Stimulated activated CD8-positive, alpha-beta memory T cell treated with anti-CD3 and anti-CD28 coated beads, Interleukin-7, amount 100 ng/mL, for 1 hour (primary cell): ENCODE results near the gene HIC2.
"Not testable (repeated sequence)": the region's sequence is repeated elsewhere in the genome, so short reads cannot be mapped to it uniquely, and the experiment has no call there.

Experiments used
- DNase-seq, 2 donors: peaks; one replicate each; pipeline ENCODE4 v3.0.0-alpha.2; 2020; ENCODE audit warnings: low read depth in 2 of 2

Gene HIC2, protein sequence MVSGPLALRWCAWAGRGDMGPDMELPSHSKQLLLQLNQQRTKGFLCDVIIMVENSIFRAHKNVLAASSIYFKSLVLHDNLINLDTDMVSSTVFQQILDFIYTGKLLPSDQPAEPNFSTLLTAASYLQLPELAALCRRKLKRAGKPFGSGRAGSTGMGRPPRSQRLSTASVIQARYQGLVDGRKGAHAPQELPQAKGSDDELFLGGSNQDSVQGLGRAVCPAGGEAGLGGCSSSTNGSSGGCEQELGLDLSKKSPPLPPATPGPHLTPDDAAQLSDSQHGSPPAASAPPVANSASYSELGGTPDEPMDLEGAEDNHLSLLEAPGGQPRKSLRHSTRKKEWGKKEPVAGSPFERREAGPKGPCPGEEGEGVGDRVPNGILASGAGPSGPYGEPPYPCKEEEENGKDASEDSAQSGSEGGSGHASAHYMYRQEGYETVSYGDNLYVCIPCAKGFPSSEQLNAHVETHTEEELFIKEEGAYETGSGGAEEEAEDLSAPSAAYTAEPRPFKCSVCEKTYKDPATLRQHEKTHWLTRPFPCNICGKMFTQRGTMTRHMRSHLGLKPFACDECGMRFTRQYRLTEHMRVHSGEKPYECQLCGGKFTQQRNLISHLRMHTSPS

DNA sequence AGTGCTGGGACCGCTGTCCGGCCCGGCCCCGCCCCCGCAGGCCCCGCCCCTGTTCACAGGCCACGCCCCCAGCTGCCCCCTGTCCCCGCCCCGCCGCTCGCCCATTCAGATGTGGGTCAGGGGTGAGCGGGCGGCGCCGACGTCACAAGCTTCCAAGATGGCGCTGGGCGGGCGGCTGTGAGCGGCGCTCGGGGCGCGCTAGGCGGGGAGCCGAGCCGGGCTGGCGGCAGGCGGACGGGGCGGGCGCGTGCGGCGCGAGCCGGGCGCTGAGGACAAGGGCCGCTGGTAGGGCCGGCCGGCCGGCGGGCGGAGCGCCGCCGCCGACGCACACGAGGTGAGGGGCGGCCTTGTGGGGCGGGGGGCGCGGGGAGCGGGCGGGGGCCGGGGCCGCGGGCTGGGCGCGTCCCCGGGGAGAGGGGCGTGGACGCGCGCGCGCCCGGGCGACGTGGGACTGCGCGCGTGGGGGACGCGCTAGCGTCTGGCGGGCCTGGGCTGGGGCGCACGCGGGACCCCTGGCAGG lies at the start of gene HIC2:
Gene HIC2 (plus strand): TSS at position 145 of the 520 bp plus-strand sequence. CDS start 25,461 bp downstream, outside the sequence.
- DNase-seq = not testable (repeated sequence)

DNA sequence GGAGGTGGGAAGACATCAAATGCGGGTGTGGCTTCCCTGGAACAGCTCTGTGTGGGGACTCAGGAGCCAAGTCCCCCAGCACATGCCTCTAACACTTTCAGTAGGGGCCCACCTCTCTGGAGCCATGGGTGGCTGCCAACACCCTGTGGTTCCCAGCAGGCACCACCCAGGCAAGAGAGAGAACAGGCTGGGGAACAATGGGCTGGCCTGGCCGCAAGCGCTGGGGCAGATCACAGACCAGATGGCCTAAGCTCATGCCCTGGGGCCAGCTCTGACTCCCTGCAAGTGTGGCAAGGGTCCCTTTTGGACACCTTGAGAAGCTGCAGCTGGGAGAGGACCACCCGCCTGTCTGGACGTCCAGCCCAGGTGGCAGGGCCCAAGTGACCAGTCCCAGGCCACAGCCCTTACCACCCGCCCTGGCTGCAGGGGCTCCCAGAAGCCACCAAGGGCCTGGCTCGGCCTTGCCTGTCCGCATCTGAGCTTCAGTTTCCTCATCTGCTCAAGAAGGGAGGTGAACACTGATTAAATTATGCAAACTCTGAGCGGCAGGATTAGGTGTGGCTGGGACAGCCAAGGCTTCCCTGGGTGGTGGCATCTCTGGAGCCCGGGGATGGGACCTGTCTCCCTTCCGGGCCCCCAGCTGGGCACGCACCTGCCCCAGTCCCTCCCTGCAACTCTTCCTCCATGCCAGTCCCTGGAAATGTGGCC lies 48.4 kb upstream of the HIC2 start:
- DNase-seq = not testable (repeated sequence)

DNA sequence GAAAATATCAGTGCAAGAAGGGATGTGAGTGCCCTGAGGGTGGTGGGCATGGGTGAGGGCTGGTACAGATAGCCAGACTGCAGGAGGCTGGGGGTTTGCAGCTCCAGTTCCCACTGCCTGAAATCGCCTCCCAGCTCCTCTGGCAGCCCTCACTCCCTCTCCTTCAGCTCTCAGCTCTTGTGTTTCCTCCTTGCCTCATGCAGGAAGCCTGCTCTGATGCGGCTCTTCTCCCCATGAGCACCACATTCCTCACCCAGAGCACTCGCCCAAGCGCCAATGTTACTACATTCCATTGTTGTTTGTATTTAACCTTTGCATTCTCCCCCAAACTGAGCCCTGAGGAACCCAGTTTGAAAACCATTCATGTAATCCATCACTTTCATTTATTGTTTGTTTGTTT lies 41.3 kb upstream of the HIC2 start:
- DNase-seq = not testable (repeated sequence)

DNA sequence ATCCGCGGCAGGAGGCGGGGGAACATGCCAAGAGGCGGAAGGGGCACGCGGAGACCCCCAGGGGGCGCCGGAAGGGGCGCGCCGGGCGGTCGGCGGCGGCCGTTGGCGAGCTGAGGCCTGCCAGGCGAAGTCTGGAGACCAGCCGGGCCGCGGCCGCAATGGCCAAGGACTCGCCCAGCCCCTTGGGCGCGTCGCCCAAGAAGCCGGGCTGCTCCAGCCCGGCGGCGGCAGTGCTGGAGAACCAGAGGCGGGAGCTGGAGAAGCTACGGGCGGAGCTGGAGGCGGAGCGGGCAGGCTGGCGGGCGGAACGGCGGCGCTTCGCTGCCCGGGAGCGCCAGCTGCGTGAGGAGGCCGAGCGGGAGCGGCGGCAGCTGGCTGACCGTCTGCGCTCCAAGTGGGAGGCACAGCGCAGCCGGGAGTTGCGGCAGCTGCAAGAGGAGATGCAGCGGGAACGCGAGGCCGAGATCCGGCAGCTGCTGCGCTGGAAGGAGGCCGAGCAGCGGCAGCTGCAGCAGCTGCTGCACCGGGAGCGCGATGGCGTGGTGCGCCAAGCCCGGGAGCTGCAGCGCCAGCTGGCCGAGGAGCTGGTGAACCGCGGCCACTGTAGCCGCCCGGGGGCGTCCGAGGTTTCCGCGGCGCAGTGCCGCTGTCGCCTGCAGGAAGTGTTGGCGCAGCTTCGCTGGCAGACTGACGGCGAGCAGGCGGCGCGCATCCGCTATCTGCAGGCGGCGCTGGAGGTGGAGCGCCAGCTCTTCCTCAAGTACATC lies 33.3 kb upstream of the HIC2 start, which contains the start of gene RIMBP3B:
Gene RIMBP3B (plus strand): TSS at position 51 of the 767 bp plus-strand sequence. CDS start 108 bp downstream, at position 159.
- not testable (repeated sequence) for DNase-seq

DNA sequence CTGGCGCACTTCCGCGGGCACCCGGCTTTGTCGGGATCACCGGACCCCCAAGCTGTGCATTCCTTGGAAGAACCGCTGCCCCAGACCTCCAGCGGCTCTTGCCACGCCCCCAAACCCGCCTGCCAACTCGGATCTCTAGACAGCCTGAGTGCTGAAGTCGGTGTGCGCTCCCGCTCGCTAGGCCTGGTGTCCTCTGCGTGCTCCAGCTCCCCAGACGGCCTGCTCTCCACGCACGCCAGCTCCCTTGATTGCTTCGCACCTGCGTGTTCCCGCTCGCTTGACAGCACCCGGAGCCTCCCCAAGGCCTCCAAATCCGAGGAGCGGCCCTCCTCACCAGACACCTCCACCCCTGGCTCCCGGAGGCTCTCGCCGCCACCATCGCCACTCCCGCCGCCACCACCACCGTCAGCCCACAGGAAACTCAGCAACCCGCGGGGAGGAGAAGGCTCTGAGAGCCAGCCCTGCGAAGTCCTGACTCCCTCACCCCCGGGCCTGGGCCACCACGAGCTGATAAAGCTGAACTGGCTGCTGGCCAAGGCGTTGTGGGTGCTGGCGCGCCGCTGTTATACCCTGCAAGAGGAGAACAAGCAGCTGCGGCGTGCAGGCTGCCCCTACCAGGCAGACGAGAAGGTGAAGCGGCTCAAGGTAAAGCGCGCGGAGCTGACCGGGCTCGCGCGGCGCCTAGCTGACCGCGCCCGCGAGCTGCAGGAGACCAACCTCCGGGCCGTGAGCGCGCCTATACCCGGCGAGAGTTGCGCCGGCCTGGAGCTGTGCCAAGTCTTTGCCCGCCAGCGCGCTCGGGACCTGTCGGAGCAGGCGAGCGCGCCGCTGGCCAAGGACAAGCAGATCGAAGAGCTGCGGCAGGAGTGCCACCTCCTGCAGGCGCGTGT lies 32.5 kb upstream of the HIC2 start:
- not testable (repeated sequence) for DNase-seq

DNA sequence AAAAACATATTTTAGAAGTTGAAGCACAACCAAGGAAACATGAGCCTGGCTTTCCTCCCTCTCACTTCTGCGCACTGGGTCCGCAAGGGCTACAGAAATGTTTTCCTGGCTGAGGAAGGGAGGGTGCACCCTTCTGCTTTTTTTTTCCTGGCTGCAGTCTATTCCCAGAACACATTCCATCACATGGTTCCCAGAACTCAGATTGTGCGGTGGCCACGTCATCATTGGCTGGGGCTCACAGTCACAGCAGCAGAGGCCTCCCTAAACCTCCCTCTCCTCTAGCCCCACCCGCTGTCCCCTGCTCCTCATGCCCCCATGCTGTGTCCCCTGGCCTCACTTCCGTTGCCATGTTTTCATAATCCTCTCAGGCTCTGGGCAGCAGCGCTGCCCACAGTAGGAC lies 27.7 kb upstream of the HIC2 start:
- not testable (repeated sequence) for DNase-seq

DNA sequence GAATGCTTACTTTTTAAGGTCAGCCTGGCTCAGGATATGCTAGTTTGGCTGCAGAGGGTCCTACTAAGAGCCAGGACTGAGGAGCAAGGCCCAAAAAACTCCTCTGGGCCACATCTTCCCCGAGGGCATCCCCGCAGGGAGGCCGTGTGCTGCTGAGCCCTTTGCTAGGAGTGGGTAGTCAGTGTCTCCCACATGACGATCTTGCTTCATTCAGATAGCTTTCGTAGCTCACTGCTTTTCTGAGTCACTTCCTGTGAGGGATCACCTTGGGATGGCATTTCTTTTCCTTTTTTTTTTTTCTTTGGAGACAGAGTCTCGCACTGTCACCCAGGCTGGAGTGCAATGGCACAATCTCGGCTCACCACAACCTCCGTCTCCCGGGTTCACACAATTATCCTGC lies 27.2 kb upstream of the HIC2 start:
- not testable (repeated sequence) for DNase-seq

DNA sequence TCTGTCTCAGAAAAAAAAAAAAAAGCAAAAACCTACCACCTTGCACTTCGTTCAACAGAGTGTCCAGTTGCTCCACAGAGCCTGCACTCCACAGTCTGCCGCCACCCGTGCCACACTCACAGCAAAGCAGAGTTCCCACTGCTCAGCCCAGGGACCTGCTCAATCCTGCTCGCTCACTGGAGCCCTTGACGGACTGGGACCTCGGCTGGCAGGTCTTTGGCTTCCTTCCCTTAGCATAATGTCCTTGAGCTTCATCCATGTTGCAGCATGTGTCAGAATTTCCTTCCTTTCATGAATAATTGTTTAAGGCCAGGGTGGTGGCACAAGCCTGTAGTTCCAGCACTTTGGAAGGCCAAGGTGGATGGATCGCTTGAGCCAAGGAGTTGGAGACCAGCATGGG lies 22.6 kb upstream of the HIC2 start:
- not testable (repeated sequence) for DNase-seq

DNA sequence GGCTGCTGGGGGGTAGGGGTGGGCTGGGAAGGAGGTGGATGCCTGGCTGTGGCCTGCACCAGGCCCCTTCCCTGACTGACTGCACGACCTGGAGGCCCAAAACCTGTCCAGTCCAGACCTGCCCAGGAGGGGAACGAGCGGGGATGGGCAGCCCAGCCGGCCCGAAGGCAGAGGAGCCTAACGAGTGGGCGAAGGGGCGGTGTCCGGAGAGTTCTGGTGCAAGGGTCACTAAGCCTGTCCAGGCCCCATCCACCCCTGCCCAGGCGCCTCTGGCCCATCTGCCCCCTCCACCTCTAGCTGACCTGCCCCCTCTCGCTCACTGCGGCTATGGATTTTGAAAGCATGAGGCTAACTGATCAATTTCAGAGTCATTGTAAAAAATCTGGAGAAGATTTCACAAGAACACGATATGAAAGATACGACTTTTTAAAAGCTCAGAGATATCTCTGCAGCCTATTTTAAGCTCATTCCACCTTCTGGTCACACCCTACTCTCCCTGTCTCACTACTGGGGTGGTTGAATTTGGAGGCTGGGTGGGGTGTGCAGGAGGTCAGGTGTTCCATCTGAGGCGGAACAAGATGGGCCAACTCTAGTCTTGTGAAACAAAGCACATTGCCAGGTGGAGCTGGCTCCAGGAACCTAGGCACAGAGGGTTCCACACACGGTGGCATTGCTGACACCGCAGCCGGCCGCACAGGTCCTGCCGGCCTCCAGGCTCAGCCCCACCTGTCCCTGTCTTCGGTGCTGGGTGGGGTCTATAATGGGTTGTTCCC lies 15.8 kb upstream of the HIC2 start:
- DNase-seq = not testable (repeated sequence)

DNA sequence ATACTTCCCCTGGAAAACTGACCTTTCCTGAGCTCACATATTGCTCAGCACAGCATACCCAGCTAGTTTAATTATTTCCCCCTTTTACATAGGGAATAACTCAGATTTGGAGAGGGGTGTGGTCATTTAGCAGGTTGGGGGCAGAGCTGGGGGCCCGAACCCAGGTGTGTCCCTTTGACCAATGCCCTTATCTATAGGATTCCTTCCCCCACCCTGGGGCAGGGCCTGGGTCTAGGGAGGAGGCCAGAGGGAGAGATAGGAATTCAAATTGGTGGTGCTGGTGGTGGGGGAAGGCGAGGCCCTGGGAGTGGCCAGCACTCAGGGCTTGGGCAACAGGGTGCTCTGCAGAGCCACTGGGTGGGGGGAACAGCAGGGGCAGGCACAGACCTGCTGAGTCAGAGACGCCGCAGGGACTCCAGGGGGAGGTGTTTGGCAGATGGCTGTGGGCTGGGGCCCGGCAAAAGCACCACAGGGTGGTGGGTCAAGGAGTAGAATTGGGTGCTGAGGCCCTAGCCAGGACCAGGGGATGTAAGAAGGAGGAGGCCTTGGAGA lies 14.3 kb upstream of the HIC2 start:
- not testable (repeated sequence) for DNase-seq

DNA sequence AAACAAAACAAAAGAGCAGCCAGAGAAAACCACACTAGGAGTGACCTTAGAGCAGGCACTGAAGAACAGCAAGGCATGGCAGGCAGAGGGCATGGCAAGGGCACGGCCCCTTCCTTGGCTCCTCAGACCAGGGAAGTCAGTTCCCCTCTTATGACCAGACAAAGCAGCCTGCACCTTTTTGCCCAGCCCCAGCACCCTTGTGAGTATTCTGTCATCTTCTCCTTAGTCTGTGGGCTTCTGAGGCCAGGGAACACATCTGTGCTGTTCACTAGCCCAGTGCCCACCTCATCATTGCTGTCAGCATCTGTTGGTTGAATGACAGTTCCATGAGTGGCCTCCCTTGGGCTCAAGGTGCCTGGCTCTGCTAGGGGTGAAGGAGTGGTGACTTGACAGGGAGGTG lies 10.0 kb upstream of the HIC2 start:
- not testable (repeated sequence) for DNase-seq

DNA sequence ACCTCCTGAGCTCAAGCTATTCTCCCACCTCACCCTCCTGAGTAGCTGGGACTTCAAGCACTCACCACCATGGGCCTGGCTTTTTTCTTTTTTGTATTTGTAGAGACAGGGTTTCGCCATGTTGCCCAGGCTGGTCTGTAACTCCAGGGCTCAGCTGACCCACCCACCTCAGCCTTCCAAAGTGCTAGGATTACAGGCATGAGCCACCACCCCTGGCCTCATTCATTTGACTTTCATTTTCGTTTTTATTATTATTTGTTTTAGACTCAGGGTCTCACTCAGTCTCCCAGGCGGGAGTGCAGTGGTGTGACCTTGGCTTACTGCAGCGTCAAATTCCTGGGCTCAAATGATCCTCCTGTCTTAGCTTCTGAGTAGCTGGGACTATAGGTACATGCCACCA lies 9.4 kb upstream of the HIC2 start:
- not testable (repeated sequence) for DNase-seq

DNA sequence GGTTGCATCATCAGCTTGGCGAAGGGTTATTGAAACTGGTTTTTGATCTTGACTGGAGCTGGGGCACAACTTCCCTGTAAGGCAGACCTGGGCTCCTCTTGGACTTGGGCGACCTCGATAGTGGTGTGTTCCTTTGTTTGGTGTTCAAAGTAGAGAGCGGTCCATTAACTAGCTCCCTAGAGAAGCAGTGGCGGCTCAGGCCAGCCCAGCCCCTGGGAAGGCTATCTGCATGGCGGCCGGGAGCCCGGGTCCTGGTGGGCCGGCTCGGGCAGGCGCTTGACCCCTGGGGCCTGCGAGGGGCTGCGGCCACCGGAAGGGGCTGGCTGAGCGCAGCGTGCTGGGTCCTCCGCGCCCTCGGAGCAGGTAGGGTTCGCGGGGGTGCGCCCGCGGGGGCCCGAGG lies 796 bp upstream of the HIC2 start:
- not testable (repeated sequence) for DNase-seq

DNA sequence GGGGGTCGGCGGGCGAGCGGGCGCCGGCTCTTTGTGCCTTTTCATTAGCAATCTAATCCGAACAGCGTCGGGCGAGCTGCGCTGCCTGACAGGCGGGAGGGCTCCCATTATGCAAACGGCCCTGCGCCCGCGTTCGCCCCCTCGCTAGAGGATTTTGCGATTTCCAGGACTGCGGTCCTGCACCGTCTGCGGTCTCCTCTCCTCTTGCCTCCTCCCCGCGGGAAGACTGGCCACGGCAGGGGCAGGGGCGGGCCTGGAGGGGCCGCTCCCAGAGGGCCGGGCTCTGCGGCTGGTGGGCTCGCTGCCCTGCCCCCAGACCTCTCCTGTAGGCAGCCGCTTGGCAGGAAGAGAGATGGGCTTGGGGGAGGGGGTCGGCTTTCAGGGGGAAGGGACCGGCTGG lies 682 bp downstream of the HIC2 start:
- DNase-seq = not testable (repeated sequence)

DNA sequence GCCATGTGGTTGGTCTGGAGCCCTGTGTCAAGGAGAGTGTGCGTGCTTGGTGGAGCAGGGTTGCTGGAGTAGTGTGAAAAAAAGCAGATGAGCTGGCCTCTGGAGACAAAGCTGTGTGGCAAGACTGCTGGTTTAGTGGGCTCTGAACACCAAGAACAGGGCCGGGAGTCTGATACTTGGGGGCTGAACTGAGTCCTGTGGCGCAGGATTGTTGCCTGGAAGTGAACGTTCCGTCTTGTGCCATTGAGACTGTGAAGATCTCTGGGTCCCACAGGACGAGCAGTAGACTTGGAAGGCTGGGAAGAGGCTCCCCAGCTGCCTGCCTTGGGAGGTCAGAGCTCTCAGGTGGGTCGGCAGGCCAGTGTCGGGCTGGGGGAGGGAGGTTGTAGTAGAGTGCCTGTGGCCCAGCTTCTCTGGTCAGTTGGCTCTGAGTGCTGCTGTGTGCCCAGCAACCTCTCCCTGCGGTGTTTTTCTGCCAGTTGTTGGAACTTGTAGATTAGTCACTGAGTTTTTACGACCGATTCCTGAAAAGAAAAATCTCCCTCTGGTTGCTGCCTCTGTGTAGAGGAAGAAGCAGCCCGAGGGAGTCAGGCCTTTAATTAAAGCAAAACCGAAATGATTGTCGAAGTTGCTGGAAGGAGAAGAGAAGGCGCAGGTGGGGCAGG lies 1.9 kb downstream of the HIC2 start:
- not testable (repeated sequence) for DNase-seq

DNA sequence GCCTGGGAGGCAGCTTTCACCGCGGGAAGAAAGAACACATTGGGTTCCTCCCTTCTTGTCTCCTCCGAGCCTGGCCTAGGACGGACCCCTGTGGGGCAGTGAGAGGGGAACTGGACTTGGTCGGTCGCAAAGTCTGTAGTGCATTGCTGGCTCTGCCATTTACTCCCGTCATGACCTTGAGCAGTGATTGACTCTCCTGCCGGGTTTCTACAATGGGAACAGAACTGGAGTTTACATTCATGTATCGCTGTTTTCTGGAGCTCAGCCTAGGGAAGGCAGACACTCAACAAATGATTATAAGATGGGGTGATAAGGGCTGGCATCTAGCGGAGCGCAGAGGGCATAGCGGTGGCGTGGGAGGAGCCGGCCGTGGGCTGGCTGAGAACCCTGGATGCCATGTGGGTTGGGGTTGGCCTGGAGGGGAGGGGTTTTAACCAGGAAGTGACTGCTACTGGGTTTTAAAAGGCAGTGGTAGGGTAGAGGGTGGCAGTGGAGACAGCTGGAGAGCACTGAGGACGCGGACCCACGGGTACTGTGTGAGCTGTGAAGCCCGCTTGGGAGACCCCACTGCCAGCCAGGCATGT lies 3.1 kb downstream of the HIC2 start:
- not testable (repeated sequence) for DNase-seq

DNA sequence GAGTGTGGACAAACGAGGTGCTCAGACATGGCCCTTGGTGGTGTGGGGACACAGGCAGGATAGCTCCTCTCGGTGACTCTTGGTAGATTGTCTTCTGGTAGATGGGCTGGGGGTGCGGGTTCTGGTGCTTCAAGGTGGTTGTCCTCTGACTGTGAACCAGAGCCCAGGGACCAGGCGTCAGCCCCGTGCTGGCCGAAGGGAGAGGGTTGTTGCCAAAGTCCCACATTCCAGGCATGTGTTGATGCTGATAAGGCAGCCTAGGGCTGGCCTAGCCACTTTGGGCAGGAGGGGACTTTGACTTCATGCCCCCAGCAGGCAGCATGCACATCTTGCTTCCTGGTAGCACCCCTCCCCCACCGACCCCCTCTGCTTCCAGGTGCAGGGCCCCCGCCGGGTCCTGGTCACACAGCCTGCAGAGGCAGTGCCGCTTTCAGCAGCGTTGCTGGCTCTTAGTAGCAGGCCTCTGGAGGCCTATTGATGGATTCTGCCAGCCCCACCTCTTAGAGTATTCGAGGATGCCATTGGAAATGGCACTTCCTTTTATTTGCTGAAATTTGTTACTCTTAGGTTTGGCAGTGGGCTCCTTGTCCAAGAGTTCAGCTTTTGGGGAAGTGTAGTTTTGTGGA lies 7.0 kb downstream of the HIC2 start:
- not testable (repeated sequence) for DNase-seq
